CD8-positive, alpha-beta memory T cell (primary cell): Measurements from ENCODE around the gene DLG1. TPM values are rescaled to one million over a fixed set of nuclear protein-coding genes. Genes with fewer than 3 reads are reported as not detected.
"Not testable (repeated sequence)": the region's sequence is repeated elsewhere in the genome, so short reads cannot be mapped to it uniquely, and the experiment has no call there.

ENCODE experiments used
- CTCF ChIA-PET: fragments of 350-600 bp; sonication (Branson Sonifier 250); formaldehyde crosslinking; loops from one replicate; lab custom pipeline; 2021; ENCODE audit warnings: antibody characterized with exemption; lab: Charles Lee
- POLR2A ChIA-PET: fragments of 350-600 bp; sonication (Branson Sonifier 250); formaldehyde crosslinking; loops from one replicate; lab custom pipeline; 2021; ENCODE audit warnings: antibody characterized with exemption; lab: Charles Lee
- DNase-seq, 5 donors: peaks; one replicate each; pipeline versions ENCODE4 v3.0.0 to v3.0.0-alpha.2; 2020 to 2022; ENCODE audit warnings: mixed read lengths in 1 of 5
- H3K27ac ChIP-seq: one replicate; pipeline ENCODE4 v1.7.0; 2013; ENCODE audit warnings: low read depth, mild to moderate bottlenecking, low read length, moderate library complexity
- H3K27me3 ChIP-seq: 2 replicates; pipeline ENCODE4 v1.7.0; 2013; ENCODE audit warnings: low read length, mild to moderate bottlenecking; ENCODE audit not compliant: insufficient read depth, poor library complexity, severe bottlenecking
- H3K36me3 ChIP-seq: 2 replicates; pipeline ENCODE4 v1.7.0; 2013; ENCODE audit warnings: mild to moderate bottlenecking, low read length, moderate library complexity; ENCODE audit not compliant: insufficient read depth
- H3K4me1 ChIP-seq: 2 replicates; pipeline ENCODE4 v1.7.0; 2013; ENCODE audit warnings: mild to moderate bottlenecking, low read length, moderate library complexity; ENCODE audit not compliant: insufficient read depth
- H3K4me3 ChIP-seq: 2 replicates; pipeline ENCODE4 v1.7.0; 2013; ENCODE audit warnings: mild to moderate bottlenecking, low read length
- H3K9me3 ChIP-seq: 2 replicates; pipeline ENCODE4 v1.7.0; 2013; ENCODE audit warnings: mild to moderate bottlenecking, low read length
- H3K27ac Mint-ChIP-seq, 8 donors: one replicate each; pipeline ENCODE4 v1.8.0; 2020 to 2021; ENCODE audit warnings: mixed read lengths in 8 of 8, mild to moderate bottlenecking in 6 of 8, inconsistent platforms in 3 of 8, moderate library complexity in 3 of 8
- H3K27me3 Mint-ChIP-seq, 2 donors: one replicate each; pipeline ENCODE4 v1.8.0; 2020 to 2021; ENCODE audit warnings: mixed read lengths in 2 of 2, mild to moderate bottlenecking in 1 of 2, moderate library complexity in 1 of 2
- H3K36me3 Mint-ChIP-seq, 3 donors: one replicate each; pipeline ENCODE4 v1.8.0; 2020 to 2021; ENCODE audit warnings: mixed read lengths in 3 of 3, inconsistent platforms in 1 of 3, mild to moderate bottlenecking in 1 of 3
- H3K4me1 Mint-ChIP-seq, 3 donors: one replicate each; pipeline ENCODE4 v1.8.0; 2020 to 2021; ENCODE audit warnings: mixed read lengths in 3 of 3, inconsistent platforms in 1 of 3, mild to moderate bottlenecking in 1 of 3
- H3K4me3 Mint-ChIP-seq, 7 donors: one replicate each; pipeline ENCODE4 v1.8.0; 2020 to 2021; ENCODE audit warnings: mixed read lengths in 7 of 7, mild to moderate bottlenecking in 6 of 7, moderate library complexity in 4 of 7, inconsistent platforms in 2 of 7
- H3K9me3 Mint-ChIP-seq, 5 donors: one replicate each; pipeline ENCODE4 v1.8.0; 2020 to 2022; ENCODE audit warnings: mixed read lengths in 5 of 5, mild to moderate bottlenecking in 3 of 5, moderate library complexity in 2 of 5, inconsistent platforms in 1 of 5
- polyA plus RNA-seq: library from polyadenylated mRNA; unstranded; fragments of 300-500 nt; fragmentation: Illumina TruSeq; gene quantifications from one replicate; pipeline ENCODE4 v1.2.3, GENCODE V29; 2021
- total RNA-seq, 2 experiments: library from RNA; stranded (reverse); gene quantifications; one replicate each; pipeline ENCODE4 v1.2.3, GENCODE V29; 2021

DLG1 gene
- total and polyA plus RNA-seq, 3 experiments from 2014 or later: 30.5 to 51.2 (median 49.2) TPM

DNA sequence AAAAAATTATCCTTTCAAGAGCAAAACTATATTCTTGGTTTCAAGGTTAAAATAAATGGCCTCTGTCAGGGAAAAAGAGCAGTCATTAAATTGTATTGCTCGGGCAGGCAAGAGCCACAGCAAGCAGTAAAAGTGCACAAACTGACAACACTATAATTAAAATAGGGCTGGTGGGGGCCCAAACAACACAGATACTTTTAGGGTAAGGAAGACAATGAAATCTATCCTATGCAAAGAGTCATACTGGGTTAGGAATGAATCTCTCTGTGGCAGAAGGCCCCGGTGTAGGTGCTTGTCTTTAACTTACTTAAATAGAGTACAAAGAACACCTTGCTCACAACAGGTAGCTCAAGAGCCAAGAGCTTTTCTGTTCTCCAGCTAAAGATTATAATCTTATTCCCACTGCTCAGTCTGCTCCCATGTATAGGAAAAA, 94.7 kb downstream of the DLG1 start:
- no peaks in the 10 kb centered on the region for H3K27me3 Mint-ChIP-seq
- H3K4me1 Mint-ChIP-seq: peaks cover 65 to 80% (median 71%) of the 10 kb centered on the region in 3 donors
- H3K4me1 ChIP-seq: peaks cover 16% of the 10 kb centered on the region
- H3K4me3 ChIP-seq: no peak overlapping the region
- H3K9me3 Mint-ChIP-seq: no peaks in the 10 kb centered on the region
- H3K4me3 Mint-ChIP-seq: no peak overlapping the region
- H3K9me3 ChIP-seq: no peaks in the 10 kb centered on the region
- no peaks in the 10 kb centered on the region for H3K36me3 ChIP-seq
- CTCF ChIA-PET: no interaction called here
- no peak overlapping the region for H3K27ac ChIP-seq
- H3K27me3 ChIP-seq: no peaks in the 10 kb centered on the region
- H3K27ac Mint-ChIP-seq: peak overlapping the region in 1 of 8 donors; percentile 11
- peaks cover 0 to 3% (median 0%) of the 10 kb centered on the region in 3 donors for H3K36me3 Mint-ChIP-seq
- DNase-seq: no peak
- POLR2A ChIA-PET: interaction anchor here (0.6 kb wide), 1 partner anchor 288 kb away, joined by 6 read pairs; no protein-coding TSS in a partner anchor

DNA sequence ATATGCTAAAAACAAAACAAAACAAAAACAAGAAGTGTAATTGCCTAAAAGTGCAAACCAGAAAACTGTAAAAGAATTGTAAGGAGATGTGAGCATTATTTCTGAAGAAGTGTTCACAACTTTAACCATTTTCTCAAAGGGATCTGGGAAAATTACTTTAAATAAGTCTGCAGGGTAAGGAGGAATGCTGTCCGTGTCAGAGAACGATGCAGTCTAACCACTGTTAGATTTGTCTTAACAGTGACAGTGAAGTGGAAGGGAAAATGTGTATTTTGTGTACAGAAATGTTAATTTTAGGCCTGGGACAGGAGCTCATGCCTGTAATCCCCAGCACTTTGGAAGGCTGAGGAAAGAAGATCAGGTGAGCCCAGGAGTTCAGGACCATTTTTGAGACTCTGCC, 95.7 kb downstream of the DLG1 start:
- H3K9me3 ChIP-seq: no peaks in the 10 kb centered on the region
- H3K27ac ChIP-seq: no peak overlapping the region
- Mint-ChIP-seq H3K4me3 (no peak overlapping the region), H3K27me3 (no peaks in the 10 kb centered on the region), H3K9me3 (no peaks in the 10 kb centered on the region), H3K4me1 (peaks cover 60 to 80% (median 71%) of the 10 kb centered on the region in 3 donors), H3K27ac (no peak overlapping the region), H3K36me3 (peaks cover 0 to 3% (median 0%) of the 10 kb centered on the region in 3 donors)
- no peak overlapping the region for H3K4me3 ChIP-seq
- CTCF ChIA-PET: no interaction called here
- peaks cover 16% of the 10 kb centered on the region for H3K4me1 ChIP-seq
- H3K36me3 ChIP-seq: no peaks in the 10 kb centered on the region
- no peaks in the 10 kb centered on the region for H3K27me3 ChIP-seq
- POLR2A ChIA-PET: no interaction called here
- no peak for DNase-seq

DNA sequence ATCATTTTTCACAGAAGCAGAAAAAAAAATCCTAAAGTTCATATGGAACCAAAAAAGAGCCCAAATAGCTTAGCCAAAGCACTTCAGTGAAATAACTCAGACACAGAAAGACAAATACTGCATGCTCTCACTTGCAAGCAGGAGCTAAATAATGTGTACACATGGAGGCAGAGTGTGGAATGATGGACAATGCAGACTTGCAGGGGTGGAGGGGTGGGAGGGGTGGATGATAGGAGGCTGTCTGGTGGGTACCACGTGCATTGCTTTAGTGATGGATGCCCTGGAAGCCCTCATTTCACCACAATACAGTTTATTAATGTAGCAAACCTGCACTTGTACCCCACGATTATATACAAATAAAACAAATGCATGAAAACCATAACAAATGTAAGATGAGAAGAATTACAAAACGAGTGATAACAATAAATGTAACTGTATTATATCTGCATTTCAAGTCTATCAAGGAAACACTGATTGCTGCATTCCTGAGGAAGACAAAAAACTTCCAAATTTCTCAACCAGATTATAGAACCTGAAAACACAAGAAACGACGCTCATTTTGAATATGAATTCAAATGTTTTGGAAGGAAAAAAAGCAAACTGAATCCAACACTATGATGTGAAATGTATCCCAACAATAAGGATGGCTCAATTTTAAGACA, 96.5 kb downstream of the DLG1 start:
- Histone ChIP-seq H3K27me3 (no peaks in the 10 kb centered on the region), H3K36me3 (no peaks in the 10 kb centered on the region), H3K9me3 (no peaks in the 10 kb centered on the region), H3K4me1 (peaks cover 16% of the 10 kb centered on the region), H3K27ac (no peak overlapping the region), H3K4me3 (no peak overlapping the region)
- Mint-ChIP-seq H3K27ac (no peak overlapping the region), H3K9me3 (no peaks in the 10 kb centered on the region), H3K27me3 (no peaks in the 10 kb centered on the region), H3K4me1 (peaks cover 57 to 83% (median 71%) of the 10 kb centered on the region in 3 donors), H3K4me3 (no peak overlapping the region), H3K36me3 (peaks cover 0 to 3% (median 0%) of the 10 kb centered on the region in 3 donors)
- ChIA-PET POLR2A (no interaction called here), CTCF (no interaction called here)
- no peak for DNase-seq

DNA sequence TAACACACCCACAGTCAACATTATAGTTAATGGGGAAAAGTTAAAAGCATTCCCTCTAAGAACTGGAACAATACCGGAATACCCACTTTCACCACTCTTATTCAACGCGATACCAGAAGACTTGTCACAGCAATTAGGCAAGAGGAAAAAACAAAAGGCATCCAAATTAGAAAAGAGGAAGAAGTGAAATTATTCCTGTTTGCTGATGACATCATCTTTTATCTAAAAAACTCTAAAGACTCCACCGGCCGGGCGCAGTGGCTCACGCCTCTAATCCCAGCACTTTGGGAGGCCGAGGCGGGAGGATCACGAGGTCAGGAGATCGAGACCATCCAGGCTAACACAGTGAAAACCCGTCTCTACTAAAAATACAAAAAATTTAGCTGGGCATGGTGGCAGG, 97.6 kb downstream of the DLG1 start:
- H3K27ac ChIP-seq, H3K27me3 Mint-ChIP-seq, POLR2A ChIA-PET, H3K9me3 Mint-ChIP-seq, H3K9me3 ChIP-seq, H3K27me3 ChIP-seq, H3K4me3 ChIP-seq, H3K36me3 ChIP-seq, H3K36me3 Mint-ChIP-seq, DNase-seq, CTCF ChIA-PET, H3K4me3 Mint-ChIP-seq: not testable (repeated sequence)
- peaks cover 54 to 86% (median 75%) of the 10 kb centered on the region in 3 donors for H3K4me1 Mint-ChIP-seq
- peaks cover 16% of the 10 kb centered on the region for H3K4me1 ChIP-seq
- peak overlapping the region in 1 of 8 donors; percentile 23 for H3K27ac Mint-ChIP-seq

DNA sequence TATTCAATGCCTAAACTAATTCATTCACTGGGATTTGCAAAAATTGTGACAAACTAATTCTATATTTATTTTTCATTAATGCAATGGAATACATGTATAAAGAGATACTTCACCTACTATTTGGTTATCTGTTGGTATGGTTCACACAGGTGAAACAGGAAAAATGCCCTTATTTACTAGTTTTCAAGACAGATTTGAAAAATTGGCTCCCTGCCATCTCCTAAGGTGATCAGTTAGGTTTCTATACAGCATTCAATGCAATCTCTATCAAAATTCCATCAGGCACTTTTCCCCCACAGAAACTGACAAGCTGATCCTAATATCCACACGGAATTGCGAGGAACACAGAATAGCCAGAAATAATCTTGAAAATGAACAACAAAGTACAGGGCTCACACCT, 101.1 kb downstream of the DLG1 start:
- Mint-ChIP-seq H3K4me3 (no peak overlapping the region), H3K27me3 (no peaks in the 10 kb centered on the region), H3K4me1 (peaks cover 28 to 56% (median 46%) of the 10 kb centered on the region in 3 donors), H3K9me3 (no peaks in the 10 kb centered on the region), H3K36me3 (peaks cover 0 to 7% (median 1%) of the 10 kb centered on the region in 3 donors), H3K27ac (no peak overlapping the region)
- no peaks in the 10 kb centered on the region for H3K4me1 ChIP-seq
- no peaks in the 10 kb centered on the region for H3K36me3 ChIP-seq
- H3K27me3 ChIP-seq: no peaks in the 10 kb centered on the region
- no peaks in the 10 kb centered on the region for H3K9me3 ChIP-seq
- ChIA-PET CTCF (interaction anchor here (1.2 kb wide), 1 partner anchor 10 kb away, joined by 3 read pairs; no protein-coding TSS in a partner anchor), POLR2A (no interaction called here)
- H3K4me3 ChIP-seq: no peak overlapping the region
- DNase-seq: no peak
- no peak overlapping the region for H3K27ac ChIP-seq

DNA sequence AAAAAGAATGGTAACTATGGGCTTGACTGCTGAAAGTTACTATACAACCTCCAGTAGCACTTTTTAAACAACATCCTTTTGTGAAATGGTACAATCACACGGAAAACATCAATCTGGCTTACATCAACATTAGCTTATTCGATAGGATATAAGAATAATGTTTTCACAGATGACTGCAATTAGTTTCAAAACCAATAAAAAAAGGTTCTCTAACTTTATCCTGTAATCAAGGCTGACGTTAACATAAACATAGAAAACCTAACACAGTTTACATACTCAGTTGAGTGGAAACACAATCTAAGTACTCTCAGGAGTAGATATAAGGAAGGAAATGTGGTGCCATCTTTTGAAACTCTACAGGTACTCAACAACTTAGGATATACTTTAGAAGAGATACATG, 102.2 kb downstream of the DLG1 start:
- DNase-seq: no peak
- no peak overlapping the region for H3K27ac ChIP-seq
- Mint-ChIP-seq H3K27me3 (no peaks in the 10 kb centered on the region), H3K9me3 (no peaks in the 10 kb centered on the region), H3K4me3 (no peak overlapping the region), H3K36me3 (peaks cover 0 to 11% (median 1%) of the 10 kb centered on the region in 3 donors), H3K4me1 (peaks cover 19 to 45% (median 37%) of the 10 kb centered on the region in 3 donors), H3K27ac (no peak overlapping the region)
- no peaks in the 10 kb centered on the region for H3K27me3 ChIP-seq
- ChIA-PET POLR2A (no interaction called here), CTCF (no interaction called here)
- H3K4me3 ChIP-seq: no peak overlapping the region
- H3K36me3 ChIP-seq: no peaks in the 10 kb centered on the region
- H3K9me3 ChIP-seq: no peaks in the 10 kb centered on the region
- H3K4me1 ChIP-seq: no peaks in the 10 kb centered on the region

DNA sequence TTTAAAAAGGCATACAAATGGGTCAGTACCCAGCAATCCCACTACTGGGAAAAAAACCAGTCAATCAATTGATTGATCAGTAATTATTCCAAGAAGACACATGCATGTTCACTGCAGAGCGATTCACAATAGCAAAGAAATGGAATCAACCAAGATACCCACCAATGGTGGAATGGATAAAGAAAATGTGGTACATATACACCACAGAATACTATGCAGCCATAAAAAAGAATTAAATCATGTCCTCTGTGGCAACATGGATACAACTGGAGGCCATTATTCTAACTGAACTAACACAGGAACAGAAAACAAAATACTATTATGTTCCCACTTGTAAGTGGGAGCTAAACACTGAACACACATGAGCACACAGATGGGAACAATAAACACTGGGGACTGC, 103.1 kb downstream of the DLG1 start:
- H3K36me3 Mint-ChIP-seq: peaks cover 0 to 16% (median 1%) of the 10 kb centered on the region in 3 donors
- H3K4me3 ChIP-seq: no peak overlapping the region
- H3K36me3 ChIP-seq: no peaks in the 10 kb centered on the region
- no peaks in the 10 kb centered on the region for H3K9me3 ChIP-seq
- DNase-seq: no peak
- H3K4me3 Mint-ChIP-seq: no peak overlapping the region
- H3K27me3 Mint-ChIP-seq: no peaks in the 10 kb centered on the region
- ChIA-PET CTCF (no interaction called here), POLR2A (no interaction called here)
- H3K27ac Mint-ChIP-seq: peak overlapping the region in 1 of 8 donors; percentile 57
- no peaks in the 10 kb centered on the region for H3K9me3 Mint-ChIP-seq
- H3K27ac ChIP-seq: no peak overlapping the region
- H3K4me1 Mint-ChIP-seq: peaks cover 14 to 40% (median 30%) of the 10 kb centered on the region in 3 donors
- H3K4me1 ChIP-seq: no peaks in the 10 kb centered on the region
- no peaks in the 10 kb centered on the region for H3K27me3 ChIP-seq

DNA sequence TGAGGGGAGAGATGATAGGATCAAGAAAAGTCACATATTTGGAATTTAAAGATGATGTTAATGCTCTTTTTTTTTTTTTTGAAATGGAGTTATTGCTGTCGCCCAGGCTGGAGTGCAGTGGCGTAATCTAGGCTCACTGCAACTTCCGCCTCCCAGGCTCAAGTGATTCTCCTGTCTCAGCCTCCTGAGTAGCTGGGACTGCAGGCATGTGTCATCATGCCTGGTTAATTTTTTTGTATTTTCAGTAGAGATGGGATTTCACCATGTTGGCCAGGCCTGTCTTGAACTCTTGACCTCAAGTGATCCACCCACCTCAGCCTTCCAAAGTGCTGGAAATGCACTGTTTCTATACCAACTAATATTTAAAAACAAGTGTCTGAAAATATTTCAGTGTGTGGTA, 104.7 kb downstream of the DLG1 start:
- peaks cover 0 to 17% (median 1%) of the 10 kb centered on the region in 3 donors for H3K36me3 Mint-ChIP-seq
- H3K27ac Mint-ChIP-seq, CTCF ChIA-PET, H3K27me3 Mint-ChIP-seq, H3K27me3 ChIP-seq, DNase-seq, H3K4me3 ChIP-seq, POLR2A ChIA-PET, H3K27ac ChIP-seq, H3K36me3 ChIP-seq, H3K9me3 ChIP-seq, H3K9me3 Mint-ChIP-seq, H3K4me1 ChIP-seq, H3K4me3 Mint-ChIP-seq: not testable (repeated sequence)
- H3K4me1 Mint-ChIP-seq: peaks cover 12 to 37% (median 28%) of the 10 kb centered on the region in 3 donors
